Ascending aorta (tissue), 2 donors: ENCODE results near the gene NRIP1. TPM values are rescaled to one million over a fixed set of nuclear protein-coding genes. Genes with fewer than 3 reads are reported as not detected.

Experiments used
- DNase-seq, 2 donors: peaks; one replicate each; pipeline ENCODE4 v3.0.0-alpha.2; 2019; ENCODE audit warnings: low spot score in 2 of 2
- H3K27ac ChIP-seq, 2 donors: fragments of 200-600 bp; sonication (generic); one replicate each; pipeline ENCODE4 v1.5.1; 2016 to 2017; ENCODE audit warnings: mild to moderate bottlenecking in 1 of 2
- H3K27me3 ChIP-seq: fragments of 200-600 bp; sonication (generic); one replicate; pipeline ENCODE4 v1.5.1; 2017
- H3K36me3 ChIP-seq, 2 donors: fragments of 200-600 bp; sonication (generic); one replicate each; pipeline ENCODE4 v1.5.1; 2016
- H3K4me1 ChIP-seq, 2 donors: fragments of 200-600 bp; sonication (generic); one replicate each; pipeline ENCODE4 v1.5.1; 2016 to 2017; ENCODE audit warnings: mild to moderate bottlenecking in 1 of 2
- H3K4me3 ChIP-seq, 2 donors: fragments of 200-600 bp; sonication (generic); one replicate each; pipeline ENCODE4 v1.5.1; 2016 to 2017; ENCODE audit warnings: mild to moderate bottlenecking in 1 of 2
- H3K9me3 ChIP-seq, 2 donors: fragments of 200-600 bp; sonication (generic); one replicate each; pipeline ENCODE4 v1.5.1; 2016
- CTCF ChIP-seq, 3 experiments: fragments of 200-600 bp in 2 of 3; fragments of 450-650 bp in 1 of 3; sonication (generic) in 2 of 3; IDR thresholded peaks; one replicate each; pipeline ENCODE4 v1.5.1; 2016 to 2019; ENCODE audit warnings: antibody characterized with exemption in 3 of 3, mild to moderate bottlenecking in 1 of 3, moderate library complexity in 1 of 3
- intact Hi-C: fragments of 100-400 bp; cut with DNase I; formaldehyde crosslinking; loops from one replicate; pipeline ENCODE4 v1.15.1; 2023
- total RNA-seq: library from RNA; depleted of rRNA; stranded (reverse); fragments of >200 nt; gene quantifications from one replicate; pipeline ENCODE4 v1.1.0, GENCODE V29; 2016

The NRIP1 gene
- total RNA-seq, 1 donor from 2014 or later, result 4.8 TPM

GRCh38 chr21:14982336-14982735 lies 82.5 kb downstream of the NRIP1 start:
- Histone ChIP-seq H3K36me3 (no peaks in the 10 kb centered on the region), H3K4me3 (no peak overlapping the region), H3K4me1 (no peaks in the 10 kb centered on the region), H3K27ac (no peak overlapping the region), H3K27me3 (no peaks in the 10 kb centered on the region), H3K9me3 (no peaks in the 10 kb centered on the region)
- TF ChIP-seq CTCF (IDR thresholded peaks at IDR 0.05), result no peak
- intact Hi-C loops, result no loop called here
- DNase-seq, result no peak

GRCh38 chr21:14981246-14981645 lies 83.6 kb downstream of the NRIP1 start:
- intact Hi-C loops, result no loop called here
- H3K27me3 ChIP-seq, result no peaks in the 10 kb centered on the region
- no peaks in the 10 kb centered on the region for H3K9me3 ChIP-seq
- no peak overlapping the region for H3K4me3 ChIP-seq
- H3K27ac ChIP-seq, result no peak overlapping the region
- no peak for DNase-seq
- TF ChIP-seq CTCF (IDR thresholded peaks at IDR 0.05), result no peak
- no peaks in the 10 kb centered on the region for H3K36me3 ChIP-seq
- H3K4me1 ChIP-seq, result no peaks in the 10 kb centered on the region

- Histone ChIP-seq H3K4me3 (no peak overlapping the region), H3K36me3 (no peaks in the 10 kb centered on the region), H3K4me1 (no peaks in the 10 kb centered on the region), H3K9me3 (no peaks in the 10 kb centered on the region), H3K27ac (no peak overlapping the region), H3K27me3 (no peaks in the 10 kb centered on the region)
- no peak for TF ChIP-seq CTCF (IDR thresholded peaks at IDR 0.05)
- intact Hi-C loops, result no loop called here
- no peak for DNase-seq
These were observed 85.5 kb downstream of the NRIP1 start for GRCh38 chr21:14979264-14979663.

DNA sequence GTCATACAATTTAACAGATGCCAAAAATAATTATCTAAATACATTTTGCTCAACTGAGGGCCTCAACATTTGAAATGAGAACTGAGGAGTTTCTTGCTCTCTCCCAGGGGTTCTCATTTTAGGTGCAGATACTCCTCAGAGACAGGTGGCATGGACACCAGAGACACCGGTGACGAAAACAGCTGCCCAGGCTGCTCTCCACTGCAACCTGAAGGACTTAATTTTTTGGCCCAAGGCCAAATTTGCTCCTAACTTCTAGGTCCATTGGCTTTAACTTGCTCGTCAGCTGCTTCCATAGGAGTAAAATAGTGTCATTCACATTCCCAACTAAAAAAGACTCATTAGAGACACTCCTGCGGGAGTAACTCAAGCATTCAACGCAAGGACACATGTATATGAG lies 87.0 kb downstream of the NRIP1 start:
- Histone ChIP-seq H3K9me3 (no peaks in the 10 kb centered on the region), H3K27me3 (no peaks in the 10 kb centered on the region), H3K4me1 (no peaks in the 10 kb centered on the region), H3K36me3 (no peaks in the 10 kb centered on the region), H3K4me3 (no peak overlapping the region), H3K27ac (no peak overlapping the region)
- intact Hi-C loops, result no loop called here
- DNase-seq, result no peak
- no peak for TF ChIP-seq CTCF (IDR thresholded peaks at IDR 0.05)

- no peak overlapping the region for H3K4me3 ChIP-seq
- H3K4me1 ChIP-seq, result no peaks in the 10 kb centered on the region
- TF ChIP-seq CTCF (IDR thresholded peaks at IDR 0.05), result no peak
- H3K27me3 ChIP-seq, result no peaks in the 10 kb centered on the region
- no peak overlapping the region for H3K27ac ChIP-seq
- intact Hi-C loops, result no loop called here
- peaks cover 0 to 4% of the 10 kb centered on the region in 2 donors for H3K9me3 ChIP-seq
- no peak for DNase-seq
- H3K36me3 ChIP-seq, result no peaks in the 10 kb centered on the region
These were observed 89.5 kb downstream of the NRIP1 start for GRCh38 chr21:14975136-14975919.
